ENCODE data around the gene KCTD19.

GRCh38 chr16:67283039-67283825 lies 43.3 kb downstream of the KCTD19 start:
- no peak for TF ChIP-seq POU6F1 (CRISPR knock-in tag; IDR thresholded peaks at IDR 0.05; ENCODE audit: borderline replicate concordance, low read depth)
- TF ChIP-seq ZFP30 (CRISPR knock-in tag; IDR thresholded peaks at IDR 0.05) = no peak
- TF ChIP-seq CSRNP3 (CRISPR knock-in tag; IDR thresholded peaks at IDR 0.05) = no peak
- no peak for TF ChIP-seq ARNTL (CRISPR knock-in tag; IDR thresholded peaks at IDR 0.05; ENCODE audit: borderline replicate concordance, low read depth)
- no peak for TF ChIP-seq OSR1 (CRISPR knock-in tag; IDR thresholded peaks at IDR 0.05)
- TF ChIP-seq ZNF70 (CRISPR knock-in tag; IDR thresholded peaks at IDR 0.05) = no peak

Measured in SK-N-SH treated with all-trans-retinoic acid at 6 μM for 48 hours (cell line).